Fibroblast of peridontal ligament (primary cell): ENCODE results near the gene THPO.
"Not testable (repeated sequence)": the region's sequence is repeated elsewhere in the genome, so short reads cannot be mapped to it uniquely, and the experiment has no call there.

Experiments used
- DNase-seq: peaks from one replicate; pipeline ENCODE4 v3.0.0-alpha.2; 2010; ENCODE audit errors: extremely low read depth

Gene THPO

DNA sequence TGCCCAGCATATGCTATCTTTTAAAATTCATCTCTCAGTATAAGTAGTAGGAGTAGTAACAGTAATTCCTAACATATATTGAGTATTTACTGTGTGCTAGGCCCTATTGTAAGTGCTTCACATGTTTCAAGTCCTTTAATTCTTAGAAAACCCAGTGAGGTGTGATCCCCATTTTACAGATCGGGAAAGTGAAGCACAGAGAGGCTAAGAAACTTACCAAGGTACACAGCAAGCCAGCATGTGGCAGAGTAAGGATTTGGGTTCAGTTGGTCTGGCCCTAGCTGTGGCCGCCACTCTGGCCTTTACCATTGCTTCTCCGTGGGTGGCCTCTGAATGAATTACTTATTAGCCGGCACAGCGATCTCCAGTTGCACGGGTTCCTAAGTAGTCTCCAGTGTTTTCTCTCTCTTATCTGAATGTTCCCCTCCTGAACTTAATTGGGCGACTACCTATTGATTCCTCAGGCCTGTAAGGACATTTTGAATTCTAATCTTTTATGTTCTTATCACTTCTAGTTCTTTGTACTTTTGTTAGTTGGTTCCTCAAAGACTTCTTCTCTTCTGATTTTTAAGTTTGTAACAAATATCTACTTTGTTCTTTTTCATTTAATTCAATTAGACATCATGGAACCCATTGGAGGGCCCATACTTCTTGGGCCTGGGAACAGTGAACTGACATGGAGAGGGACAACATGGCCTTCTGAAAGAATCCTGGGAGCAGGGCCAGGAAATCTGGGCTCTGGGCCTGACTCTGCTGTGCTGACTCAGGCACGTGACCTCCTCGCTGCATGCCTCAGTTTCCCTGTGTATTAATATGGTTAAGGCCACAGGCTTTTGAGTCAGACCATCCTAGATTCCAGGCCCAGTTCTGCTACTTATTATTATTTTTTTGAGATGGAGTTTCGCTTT lies 28.2 kb downstream of the THPO start:
- no peak for DNase-seq

DNA sequence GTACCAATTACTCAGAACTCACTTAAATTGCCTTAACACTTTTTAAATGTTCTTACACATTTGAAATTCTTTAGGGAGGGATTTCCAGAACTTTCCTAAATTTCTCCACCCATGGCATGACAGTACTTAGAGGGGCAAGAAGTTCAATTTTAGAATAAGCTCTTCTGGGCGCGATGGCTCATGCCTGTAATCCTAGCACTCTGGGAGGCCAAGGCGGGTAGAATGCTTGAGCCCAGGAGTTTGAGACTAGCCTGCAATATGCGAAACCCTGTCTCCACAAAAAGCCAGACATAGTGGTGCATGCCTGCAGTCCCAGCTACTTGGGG lies 30.0 kb downstream of the THPO start:
- DNase-seq: no peak

DNA sequence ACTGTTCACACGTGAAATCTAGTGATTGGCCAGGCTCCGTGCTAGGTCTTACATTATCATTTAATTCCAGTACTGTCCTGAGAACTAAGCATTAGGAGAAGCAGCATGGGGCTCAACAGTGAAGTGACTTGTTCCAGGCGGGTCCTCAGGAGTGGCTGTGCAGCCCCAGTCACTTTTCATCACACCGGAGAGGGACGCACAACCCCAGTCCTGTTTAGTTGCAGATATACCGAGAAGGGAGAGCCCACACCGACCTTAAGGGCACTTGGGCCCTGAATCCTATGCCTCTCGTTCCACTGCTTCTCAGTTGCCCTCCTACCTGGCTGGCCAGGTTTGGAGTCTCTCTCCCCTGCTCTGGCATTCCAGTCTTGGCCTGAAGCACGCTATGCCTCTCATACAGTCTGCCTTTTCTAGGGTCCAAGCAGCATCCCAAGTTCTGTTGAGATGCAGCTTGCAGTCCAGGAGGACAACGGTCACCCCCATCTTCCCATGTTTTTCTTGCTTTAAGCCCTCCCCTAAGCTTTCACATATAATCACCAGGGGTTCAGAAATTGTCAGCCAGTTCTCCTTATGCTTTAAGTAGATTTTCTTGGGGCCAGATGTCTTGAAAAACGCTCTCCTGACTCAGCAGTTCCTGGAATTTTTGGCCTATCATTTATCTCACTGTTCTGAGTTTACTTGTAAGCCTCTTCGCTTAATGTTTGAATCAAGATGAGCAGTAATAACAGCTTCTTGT lies 30.5 kb downstream of the THPO start:
- peak; percentile 68 for DNase-seq

DNA sequence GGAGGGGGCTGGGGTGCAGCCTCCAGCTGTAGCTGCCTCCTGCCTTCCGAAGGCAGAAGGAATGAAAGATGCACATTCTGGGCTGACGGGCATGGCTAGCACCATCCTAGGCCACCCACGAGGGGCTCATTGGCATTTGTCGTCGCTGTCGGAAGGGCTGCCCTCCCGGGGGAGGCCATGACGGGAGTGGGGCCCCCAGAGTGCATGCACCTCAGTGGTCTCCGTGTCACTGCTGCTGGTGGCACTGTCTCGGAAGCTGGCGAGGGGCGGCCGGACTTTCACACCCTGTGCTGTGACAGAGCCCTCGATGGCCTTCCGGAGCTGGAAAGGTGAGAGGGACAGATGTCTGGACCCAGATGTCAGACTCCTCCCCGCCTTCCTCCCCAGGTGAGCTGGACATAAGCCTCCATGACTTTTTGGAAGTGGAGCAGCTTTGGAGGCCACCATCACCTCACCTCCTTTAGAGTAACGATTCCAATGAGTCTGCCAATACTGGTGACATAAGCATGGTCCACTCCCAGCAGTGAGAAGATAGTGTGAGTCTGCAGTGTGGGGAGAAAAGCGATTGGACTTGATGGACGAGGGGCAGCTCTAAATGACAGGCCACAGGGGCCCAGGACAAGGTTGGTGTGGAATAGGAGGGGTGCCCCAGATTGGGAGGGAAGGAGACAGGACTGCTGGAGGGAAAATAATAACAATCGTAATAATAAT lies 31.4 kb downstream of the THPO start:
- DNase-seq: no peak

DNA sequence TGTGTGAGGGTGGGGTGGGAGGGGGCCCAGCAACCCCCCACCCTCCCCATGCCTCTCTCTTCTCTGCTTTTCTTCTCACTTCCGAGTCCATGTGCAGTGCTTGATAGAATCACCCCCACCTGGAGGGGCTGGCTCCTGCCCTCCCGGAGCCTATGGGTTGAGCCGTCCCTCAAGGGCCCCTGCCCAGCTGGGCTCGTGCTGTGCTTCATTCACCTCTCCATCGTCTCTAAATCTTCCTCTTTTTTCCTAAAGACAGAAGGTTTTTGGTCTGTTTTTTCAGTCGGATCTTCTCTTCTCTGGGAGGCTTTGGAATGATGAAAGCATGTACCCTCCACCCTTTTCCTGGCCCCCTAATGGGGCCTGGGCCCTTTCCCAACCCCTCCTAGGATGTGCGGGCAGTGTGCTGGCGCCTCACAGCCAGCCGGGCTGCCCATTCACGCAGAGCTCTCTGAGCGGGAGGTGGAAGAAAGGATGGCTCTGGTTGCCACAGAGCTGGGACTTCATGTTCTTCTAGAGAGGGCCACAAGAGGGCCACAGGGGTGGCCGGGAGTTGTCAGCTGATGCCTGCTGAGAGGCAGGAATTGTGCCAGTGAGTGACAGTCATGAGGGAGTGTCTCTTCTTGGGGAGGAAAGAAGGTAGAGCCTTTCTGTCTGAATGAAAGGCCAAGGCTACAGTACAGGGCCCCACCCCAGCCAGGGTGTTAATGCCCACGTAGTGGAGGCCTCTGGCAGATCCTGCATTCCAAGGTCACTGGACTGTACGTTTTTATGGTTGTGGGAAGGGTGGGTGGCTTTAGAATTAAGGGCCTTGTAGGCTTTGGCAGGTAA lies 32.5 kb downstream of the THPO start:
- DNase-seq: peak; percentile 49

DNA sequence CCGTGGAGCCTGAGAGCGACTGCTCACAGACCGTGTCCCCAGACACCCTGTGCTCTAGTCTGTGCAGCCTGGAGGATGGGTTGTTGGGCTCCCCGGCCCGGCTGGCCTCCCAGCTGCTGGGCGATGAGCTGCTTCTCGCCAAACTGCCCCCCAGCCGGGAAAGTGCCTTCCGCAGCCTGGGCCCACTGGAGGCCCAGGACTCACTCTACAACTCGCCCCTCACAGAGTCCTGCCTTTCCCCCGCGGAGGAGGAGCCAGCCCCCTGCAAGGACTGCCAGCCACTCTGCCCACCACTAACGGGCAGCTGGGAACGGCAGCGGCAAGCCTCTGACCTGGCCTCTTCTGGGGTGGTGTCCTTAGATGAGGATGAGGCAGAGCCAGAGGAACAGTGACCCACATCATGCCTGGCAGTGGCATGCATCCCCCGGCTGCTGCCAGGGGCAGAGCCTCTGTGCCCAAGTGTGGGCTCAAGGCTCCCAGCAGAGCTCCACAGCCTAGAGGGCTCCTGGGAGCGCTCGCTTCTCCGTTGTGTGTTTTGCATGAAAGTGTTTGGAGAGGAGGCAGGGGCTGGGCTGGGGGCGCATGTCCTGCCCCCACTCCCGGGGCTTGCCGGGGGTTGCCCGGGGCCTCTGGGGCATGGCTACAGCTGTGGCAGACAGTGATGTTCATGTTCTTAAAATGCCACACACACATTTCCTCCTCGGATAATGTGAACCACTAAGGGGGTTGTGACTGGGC lies 33.3 kb downstream of the THPO start:
- DNase-seq: no peak

DNA sequence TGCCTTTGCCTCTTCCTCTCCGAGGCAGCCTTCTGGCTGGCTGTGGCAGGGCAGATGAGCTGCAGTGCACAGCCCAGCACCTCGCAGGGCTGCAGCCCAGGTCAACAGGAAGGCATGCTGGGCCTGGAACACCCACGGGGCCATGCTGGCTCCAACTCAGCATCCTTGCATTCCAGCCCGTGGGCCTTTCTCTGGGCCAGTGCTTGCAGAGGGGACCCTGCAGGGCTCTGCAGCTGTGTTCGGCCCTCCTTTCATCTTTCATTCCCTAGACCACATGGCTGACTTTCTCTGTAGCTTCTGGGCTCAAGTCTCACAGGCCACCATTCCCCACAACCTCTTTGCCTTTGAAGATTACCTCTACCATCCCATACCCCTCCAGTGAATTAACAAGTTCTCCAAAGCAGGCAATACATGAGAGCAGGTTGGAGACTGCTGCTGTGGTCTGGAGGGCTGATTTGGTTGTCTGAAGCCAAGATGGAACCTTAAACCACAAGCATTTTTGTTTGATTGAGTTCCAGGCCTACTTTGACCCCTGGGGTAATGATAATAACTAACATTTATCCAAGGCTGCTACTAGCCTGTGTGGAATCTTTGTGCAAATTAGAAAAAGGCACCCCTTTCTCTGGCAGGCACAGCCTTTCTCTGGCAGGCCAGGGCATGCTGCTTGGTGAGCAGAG lies 34.7 kb downstream of the THPO start:
- peak; percentile 74 for DNase-seq

DNA sequence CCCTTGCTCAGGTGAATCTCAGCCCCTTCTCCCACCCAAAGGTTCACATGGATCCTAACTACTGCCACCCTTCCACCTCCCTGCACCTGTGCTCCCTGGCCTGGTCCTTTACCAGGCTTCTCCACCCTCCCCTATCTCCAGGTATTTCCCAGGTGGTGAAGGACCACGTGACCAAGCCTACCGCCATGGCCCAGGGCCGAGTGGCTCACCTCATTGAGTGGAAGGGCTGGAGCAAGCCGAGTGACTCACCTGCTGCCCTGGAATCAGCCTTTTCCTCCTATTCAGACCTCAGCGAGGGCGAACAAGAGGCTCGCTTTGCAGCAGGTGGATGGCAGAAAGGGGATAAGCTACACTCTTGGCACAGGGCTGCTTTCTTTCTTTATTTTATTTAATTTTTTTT lies 36.1 kb downstream of the THPO start:
- DNase-seq: no peak

DNA sequence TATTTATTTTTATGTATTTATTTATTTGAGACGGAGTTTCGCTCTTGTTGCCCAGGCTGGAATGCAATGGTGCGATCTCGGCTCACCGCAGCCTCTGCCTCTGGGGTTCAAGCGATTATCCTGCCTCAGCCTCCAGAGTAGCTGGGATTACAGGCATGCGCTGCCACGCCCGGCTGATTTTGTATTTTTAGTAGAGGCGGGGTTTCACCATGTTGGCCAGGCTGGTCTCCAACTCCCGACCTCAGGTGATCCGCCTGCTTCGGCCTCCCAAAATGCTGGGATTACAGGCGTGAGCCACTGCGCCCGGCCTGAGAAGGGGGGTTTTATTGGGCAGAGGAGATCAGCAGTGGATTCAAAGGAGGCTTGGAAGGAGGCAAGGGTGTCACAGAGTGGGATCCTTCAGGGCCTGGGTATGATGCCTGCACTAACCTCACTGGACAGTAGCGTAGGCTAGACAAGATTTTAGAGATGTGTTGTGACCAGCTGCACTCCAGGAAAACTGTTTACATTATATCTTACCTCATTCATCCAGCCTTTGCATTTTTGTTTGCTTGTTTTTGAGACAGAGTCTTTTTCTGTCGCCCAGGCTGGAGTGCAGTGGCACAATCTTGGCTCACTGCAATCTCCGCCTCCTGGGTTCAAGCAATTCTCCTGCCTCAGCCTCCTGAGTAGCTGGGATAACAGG lies 38.4 kb downstream of the THPO start:
- not testable (repeated sequence) for DNase-seq

DNA sequence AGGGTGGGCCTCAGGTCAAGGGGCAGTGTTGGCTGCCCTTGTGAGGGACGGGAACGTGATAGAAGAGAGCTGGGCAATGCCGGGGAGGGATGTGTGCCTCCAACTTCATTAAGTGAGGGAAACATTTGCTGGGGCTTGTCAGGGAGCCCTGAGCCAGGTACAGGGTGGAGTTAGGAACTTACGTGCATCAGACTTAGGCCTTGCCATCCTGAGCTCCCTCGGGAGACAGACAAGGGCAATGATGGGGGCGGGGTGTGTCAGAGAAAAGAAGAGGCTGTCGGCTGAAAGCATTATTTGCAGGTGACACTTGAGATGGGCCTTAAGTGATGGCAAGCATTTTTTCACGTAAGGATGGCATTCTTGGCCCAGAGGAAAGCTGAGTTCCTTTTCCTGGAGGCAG lies 39.0 kb downstream of the THPO start:
- no peak for DNase-seq

DNA sequence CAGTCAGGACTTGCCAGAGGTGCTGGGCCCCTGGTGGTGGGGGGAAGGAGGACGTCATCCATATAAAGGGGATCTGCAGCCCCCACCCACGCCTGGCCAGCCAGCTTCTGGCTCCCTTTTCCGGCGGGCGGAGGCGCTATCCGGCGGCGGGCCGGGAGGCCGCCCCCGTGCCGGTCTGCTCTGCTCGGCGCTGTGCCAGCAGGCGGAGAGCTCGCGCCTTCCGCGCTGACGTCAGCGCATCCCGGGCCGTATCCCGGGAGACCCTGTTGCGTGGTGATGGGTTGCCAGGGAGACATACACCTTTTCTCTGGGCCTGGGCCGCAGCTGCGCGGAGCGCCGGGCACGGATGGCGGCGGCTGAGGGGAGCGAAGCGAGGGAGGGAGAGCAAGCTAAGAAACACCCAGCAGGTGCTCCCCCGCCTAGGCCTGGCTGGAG lies 39.5 kb downstream of the THPO start:
- DNase-seq: peak; percentile 60

DNA sequence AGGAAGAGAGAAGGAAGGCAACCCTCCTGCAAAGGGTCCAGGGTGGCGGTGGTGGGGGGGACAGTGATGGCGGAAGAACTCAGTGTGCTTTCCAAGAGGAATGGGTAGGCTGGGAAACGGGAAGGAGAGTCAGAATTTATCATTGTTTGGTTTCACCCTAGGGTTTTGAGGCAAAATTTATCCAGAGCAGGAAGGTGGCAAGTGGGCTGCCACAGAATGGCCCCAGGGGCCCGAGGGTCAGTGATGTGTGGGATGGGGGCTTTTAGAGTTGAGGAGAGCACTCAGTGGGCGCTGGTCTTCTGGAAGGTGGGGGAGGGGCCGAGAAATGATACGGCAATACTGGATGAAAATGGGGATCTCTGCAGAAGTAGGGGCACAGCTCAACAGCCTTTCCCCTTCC lies 40.0 kb downstream of the THPO start:
- no peak for DNase-seq

DNA sequence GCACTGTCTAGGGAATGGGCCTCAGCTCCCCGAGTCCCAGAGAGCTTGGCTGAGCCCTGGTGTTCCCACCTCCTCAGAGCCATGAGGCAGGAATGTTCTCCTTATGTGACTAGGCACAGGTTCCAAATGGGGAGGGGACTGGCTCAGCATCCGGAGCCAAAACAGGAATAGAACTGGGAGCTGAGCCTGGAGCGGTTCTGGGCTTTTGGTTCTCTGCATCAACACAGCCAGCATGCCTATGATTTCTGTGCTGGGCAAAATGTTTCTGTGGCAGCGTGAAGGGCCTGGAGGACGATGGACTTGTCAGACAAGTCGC lies 40.6 kb downstream of the THPO start, which contains the start of gene FAM131A:
Gene FAM131A (plus strand): TSS at position 202 of the 316 bp plus-strand sequence. CDS start 31 bp downstream, at position 233.
- DNase-seq: peak; percentile 63

DNA sequence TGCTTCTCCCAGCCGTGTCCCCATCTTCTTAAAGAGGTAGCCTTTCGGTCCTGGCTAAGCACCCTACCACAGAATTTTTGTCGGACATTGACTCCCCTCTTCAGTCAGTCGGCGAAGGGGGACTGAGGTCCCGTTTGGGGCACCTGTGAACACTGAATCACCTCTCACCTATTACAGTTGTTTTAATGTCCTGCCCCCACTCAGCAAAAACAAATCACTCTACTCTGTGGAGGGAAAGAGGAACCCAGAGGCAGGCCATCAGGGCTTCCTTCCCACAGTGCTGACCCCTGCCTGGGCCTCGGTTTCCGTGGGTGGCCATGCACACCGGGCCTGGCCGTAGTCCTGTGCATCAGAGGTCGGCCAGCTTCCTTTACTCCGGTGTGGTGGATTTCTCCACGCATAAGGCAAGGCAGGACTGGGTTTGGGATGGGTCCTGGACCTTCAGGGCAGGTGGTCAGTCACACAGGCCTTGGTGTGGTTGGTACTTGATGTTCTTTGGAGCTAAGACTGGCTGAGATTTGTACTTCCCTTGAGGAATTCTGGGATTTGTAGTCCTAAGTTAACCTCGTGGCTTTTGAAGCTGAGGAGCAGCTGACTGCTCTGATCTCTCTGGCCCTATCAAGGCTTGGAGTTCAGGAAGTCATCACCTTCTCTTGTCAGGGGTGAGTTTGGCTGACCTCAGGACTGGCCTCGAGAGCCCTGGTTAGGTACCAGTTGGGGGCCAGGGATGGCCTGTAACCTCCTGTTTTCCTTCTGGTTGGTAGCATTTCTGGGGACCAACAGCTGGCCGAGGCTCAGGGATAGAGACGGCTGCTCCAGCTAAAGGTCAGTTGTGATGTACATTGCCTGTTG lies 41.2 kb downstream of the THPO start:
- peak; percentile 75 for DNase-seq

DNA sequence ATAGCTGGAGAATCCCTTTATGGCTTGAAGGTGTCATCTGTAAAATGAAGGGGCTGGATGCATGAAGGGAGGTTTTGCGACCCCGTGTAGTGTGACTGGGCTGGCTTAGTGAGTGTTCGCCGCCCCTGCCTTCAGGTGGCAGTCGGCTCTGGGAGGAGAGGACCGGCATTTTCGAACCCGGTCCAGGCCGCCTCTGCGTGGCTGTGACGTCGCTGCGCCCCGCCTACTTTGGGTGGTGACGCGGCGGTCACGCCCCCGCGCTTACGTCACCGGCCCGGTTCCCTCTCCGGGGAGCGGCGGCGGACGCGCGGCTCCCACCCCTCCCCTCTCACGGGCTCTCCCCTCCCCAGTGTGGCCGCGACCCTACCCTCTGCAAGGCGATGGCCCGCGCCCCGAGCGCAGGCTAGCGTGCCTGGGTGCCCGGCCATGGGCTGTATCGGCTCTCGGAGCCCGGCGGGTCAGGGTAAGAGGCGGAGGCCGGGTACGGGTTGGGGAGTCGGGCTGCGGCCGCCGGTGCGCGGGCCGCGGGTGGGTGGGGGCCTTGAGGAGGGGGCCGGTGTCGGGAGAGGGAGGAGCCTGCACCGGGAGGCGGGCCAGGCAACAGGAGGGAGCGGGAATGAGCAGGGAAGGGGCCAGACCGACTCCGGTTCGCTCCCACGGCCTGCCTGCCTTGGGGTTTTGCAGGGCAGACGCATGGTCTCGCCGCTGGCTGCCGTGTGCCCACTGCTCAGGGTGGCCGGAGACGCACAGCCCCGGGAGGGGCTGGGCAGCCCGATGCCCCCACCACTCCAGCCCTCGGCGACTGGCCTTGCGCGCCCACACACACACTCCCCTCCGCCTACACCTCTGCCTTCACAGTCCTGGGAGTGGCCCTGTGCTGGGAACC lies 42.1 kb downstream of the THPO start:
- DNase-seq: peak; percentile 71

DNA sequence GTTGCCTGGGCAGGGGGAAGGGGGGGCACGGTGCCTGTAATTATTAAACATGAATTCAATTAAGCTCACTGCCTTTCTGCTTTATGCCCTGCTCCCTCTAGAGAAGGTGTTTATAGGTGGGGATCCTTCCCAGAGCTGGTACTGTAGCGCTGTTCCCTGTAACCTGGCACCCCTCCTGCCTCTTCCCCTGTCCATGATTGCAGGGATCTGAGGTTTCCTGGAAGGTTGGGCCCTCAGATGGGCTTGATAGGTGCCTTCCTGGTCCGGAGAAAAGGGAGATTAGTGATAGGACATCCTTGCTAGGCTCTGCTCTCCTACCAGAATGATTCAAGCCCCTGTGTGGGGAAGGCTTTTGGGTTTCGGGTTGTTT lies 42.7 kb downstream of the THPO start:
- no peak for DNase-seq

DNA sequence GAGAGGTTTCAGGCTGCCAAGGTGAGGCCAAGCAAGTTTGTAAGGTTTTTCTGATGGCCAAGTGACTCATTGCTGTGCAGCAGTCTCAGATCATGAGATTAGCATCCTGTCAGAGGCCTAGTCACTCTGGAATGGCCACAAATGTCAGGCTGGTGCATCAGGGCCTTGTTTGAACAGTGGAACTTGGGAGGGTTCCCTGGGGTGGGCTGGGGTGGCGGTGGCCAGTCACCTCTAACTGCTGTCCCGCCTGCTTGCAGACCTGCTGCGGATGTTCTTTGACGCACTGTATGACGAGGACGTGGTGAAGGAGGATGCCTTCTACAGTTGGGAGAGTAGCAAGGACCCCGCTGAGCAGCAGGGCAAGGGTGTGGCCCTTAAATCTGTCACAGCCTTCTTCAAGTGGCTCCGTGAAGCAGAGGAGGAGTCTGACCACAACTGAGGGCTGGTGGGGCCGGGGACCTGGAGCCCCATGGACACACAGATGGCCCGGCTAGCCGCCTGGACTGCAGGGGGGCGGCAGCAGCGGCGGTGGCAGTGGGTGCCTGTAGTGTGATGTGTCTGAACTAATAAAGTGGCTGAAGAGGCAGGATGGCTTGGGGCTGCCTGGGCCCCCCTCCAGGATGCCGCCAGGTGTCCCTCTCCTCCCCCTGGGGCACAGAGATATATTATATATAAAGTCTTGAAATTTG lies 43.4 kb downstream of the THPO start:
- DNase-seq: peak; percentile 35
